ENCODE measurements around the gene ACADSB.

ACADSB gene

DNA sequence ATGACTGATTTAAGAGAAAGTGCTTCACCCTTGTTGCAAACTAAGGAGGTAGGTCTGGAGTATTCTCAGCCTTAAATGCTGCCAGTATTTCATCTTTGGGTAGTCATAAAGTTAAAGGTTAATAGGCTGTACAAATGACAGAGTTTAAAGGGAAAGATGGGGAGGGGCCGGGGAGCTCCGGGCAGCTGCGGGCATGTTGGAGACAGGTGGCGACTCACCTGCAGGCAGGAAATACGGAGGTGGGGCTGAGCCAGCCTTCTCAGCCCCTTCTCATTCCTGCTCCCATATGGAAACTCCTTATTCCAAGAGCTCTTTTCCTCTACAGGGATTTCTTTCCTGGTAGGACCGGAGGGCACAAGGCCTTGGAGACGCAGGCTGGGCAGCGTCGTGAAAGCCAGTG is 95.1 kb downstream of the ACADSB start:
- no peak for DNase-seq
